Ectodermal cell (in vitro differentiated cells): ENCODE measurements around the gene CNNM1.

Source experiments
- H3K27ac ChIP-seq: 2 replicates; pipeline ENCODE4 v1.7.0; 2013; ENCODE audit warnings: mild to moderate bottlenecking, low read depth, low read length; ENCODE audit not compliant: insufficient read depth, poor library complexity, severe bottlenecking
- H3K27me3 ChIP-seq: 2 replicates; pipeline ENCODE4 v1.7.0; 2013; ENCODE audit warnings: mild to moderate bottlenecking, low read length; ENCODE audit not compliant: insufficient read depth, control insufficient read depth, poor library complexity, severe bottlenecking
- H3K36me3 ChIP-seq: one replicate; pipeline ENCODE4 v1.7.0; 2013; ENCODE audit warnings: low read length; ENCODE audit not compliant: control insufficient read depth, insufficient read depth
- H3K4me1 ChIP-seq: one replicate; pipeline ENCODE4 v1.7.0; 2013; ENCODE audit warnings: low read length; ENCODE audit not compliant: control insufficient read depth, insufficient read depth
- H3K4me3 ChIP-seq: 2 replicates; pipeline ENCODE4 v1.7.0; 2013; ENCODE audit warnings: low read depth, low read length, control low read depth; ENCODE audit not compliant: insufficient read depth
- H3K9me3 ChIP-seq: 2 replicates; pipeline ENCODE4 v1.7.0; 2013; ENCODE audit warnings: mild to moderate bottlenecking, low read length, moderate library complexity; ENCODE audit not compliant: control insufficient read depth
- WGBS, 2 experiments: methylation state at CpG; one replicate each; pipeline ENCODE4 v1.1.7; 2013; ENCODE audit warnings: missing lambda C conversion rate in 2 of 2; 5-methylcytosine and 5-hydroxymethylcytosine counted together

Gene CNNM1

GRCh38 chr10:99331207-99331803 is 2.1 kb downstream of the CNNM1 start:
- 79 to 84% methylated on average over 9 of the region's 9 CpGs for WGBS, 2 experiments
- H3K27ac ChIP-seq = no peak overlapping the region
- H3K4me1 ChIP-seq = no peaks in the 10 kb centered on the region
- no peak overlapping the region for H3K4me3 ChIP-seq
- no peaks in the 10 kb centered on the region for H3K9me3 ChIP-seq
- peaks cover 50% of the 10 kb centered on the region for H3K27me3 ChIP-seq
- H3K36me3 ChIP-seq = no peaks in the 10 kb centered on the region

- no peak overlapping the region for H3K4me3 ChIP-seq
- H3K4me1 ChIP-seq = no peaks in the 10 kb centered on the region
- no peaks in the 10 kb centered on the region for H3K36me3 ChIP-seq
- H3K27me3 ChIP-seq = peaks cover 8% of the 10 kb centered on the region
- 88 to 91% methylated on average over 2 of the region's 2 CpGs for WGBS, 2 experiments
- no peak overlapping the region for H3K27ac ChIP-seq
- H3K9me3 ChIP-seq = no peaks in the 10 kb centered on the region
Measured at GRCh38 chr10:99337311-99337811, 8.2 kb downstream of the CNNM1 start.

DNA sequence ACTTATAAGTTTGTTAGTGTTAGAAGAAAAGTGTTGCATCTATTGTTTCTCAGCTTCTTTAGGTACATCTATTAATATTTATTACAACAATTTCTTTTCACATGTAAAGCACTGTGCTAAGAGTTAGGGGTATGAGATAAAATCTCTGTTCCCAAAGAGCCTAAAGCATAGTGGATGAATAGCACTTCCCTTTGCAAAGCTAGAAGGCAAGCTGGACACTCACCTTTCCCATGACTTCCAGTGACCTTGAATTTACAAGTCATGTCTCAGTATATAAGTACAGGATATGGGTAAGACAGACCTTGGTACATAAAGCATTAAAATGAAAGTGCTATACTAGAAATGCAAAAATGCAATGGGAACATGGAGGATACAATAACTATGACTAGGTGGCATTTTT is 8.7 kb downstream of the CNNM1 start:
- peaks cover 3% of the 10 kb centered on the region for H3K27me3 ChIP-seq
- no peaks in the 10 kb centered on the region for H3K36me3 ChIP-seq
- H3K9me3 ChIP-seq = no peaks in the 10 kb centered on the region
- H3K4me1 ChIP-seq = no peaks in the 10 kb centered on the region
- H3K4me3 ChIP-seq = no peak overlapping the region
- no peak overlapping the region for H3K27ac ChIP-seq

DNA sequence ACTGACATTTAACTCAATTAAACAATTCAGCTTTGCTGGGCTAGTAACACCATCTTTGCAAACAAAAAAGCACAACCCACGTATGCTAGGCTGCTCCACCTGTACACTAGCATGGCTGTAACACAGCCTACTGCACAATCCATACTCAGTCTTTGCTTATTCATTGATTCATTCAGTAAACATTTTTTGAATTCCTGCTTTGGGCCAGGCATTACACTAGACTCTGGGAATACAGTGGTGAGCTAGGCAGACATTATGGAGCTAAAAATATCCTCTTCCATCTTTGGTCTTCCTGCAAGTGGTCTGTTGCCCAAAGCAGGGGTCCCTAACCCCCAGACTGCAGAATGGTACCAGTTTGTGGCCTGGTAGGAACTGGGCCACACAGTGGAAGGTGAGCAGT is 9.9 kb downstream of the CNNM1 start:
- H3K9me3 ChIP-seq = no peaks in the 10 kb centered on the region
- no peaks in the 10 kb centered on the region for H3K27me3 ChIP-seq
- WGBS, 2 experiments = 81 to 91% methylated on average over 1 of the region's 1 CpG
- no peaks in the 10 kb centered on the region for H3K4me1 ChIP-seq
- H3K36me3 ChIP-seq = no peaks in the 10 kb centered on the region
- H3K27ac ChIP-seq = no peak overlapping the region
- no peak overlapping the region for H3K4me3 ChIP-seq

DNA sequence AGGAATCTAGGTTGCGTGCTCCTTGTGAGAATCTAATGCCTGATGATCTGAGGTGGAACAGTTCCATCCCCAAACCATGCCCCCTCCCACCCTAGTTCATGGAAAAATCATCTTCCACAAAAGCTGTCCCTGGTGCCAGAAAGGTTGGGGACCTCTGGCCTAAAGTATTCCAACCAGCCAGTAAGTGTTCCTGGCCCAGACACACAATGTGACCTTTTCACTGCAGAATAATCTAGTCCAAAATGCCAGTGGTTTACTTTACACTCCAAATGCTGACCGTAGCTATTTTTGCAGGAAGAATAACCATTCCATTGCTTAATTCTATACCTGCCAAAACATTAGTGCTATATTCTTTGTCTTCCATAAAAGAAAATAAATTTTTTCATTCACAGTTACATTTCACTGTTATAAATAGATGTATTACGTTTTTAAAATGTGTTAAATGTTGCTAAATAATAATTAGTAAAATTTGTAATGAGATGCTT is 10.4 kb downstream of the CNNM1 start:
- no peak overlapping the region for H3K27ac ChIP-seq
- no peaks in the 10 kb centered on the region for H3K9me3 ChIP-seq
- WGBS, 2 experiments = 92 to 97% methylated on average over 2 of the region's 3 CpGs
- no peaks in the 10 kb centered on the region for H3K36me3 ChIP-seq
- no peak overlapping the region for H3K4me3 ChIP-seq
- no peaks in the 10 kb centered on the region for H3K27me3 ChIP-seq
- H3K4me1 ChIP-seq = no peaks in the 10 kb centered on the region

DNA sequence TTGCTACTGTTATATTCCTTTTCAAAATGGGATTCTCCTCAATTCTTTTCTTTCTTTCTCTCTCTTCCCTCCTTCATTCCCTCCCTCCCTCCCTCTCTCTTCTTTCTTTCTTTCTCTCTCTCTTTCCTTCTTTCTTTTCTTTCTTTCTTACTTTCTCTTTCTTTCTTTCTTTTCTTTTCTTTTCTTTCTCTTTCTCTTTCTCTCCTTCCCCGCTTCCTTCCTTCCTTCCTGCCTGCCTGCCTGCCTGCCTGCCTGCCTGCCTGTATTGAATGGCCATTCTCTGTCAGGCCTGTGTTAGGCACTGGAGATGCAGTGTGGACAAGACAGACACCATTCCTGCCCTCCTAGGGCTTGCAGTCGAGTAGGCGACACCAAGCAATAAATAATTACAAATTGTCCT is 11.5 kb downstream of the CNNM1 start:
- H3K9me3 ChIP-seq = no peaks in the 10 kb centered on the region
- 95 to 100% methylated on average over 1 to 3 of the region's 3 CpGs for WGBS, 2 experiments
- H3K27me3 ChIP-seq = no peaks in the 10 kb centered on the region
- H3K36me3 ChIP-seq = no peaks in the 10 kb centered on the region
- H3K4me3 ChIP-seq = no peak overlapping the region
- no peaks in the 10 kb centered on the region for H3K4me1 ChIP-seq
- H3K27ac ChIP-seq = no peak overlapping the region

DNA sequence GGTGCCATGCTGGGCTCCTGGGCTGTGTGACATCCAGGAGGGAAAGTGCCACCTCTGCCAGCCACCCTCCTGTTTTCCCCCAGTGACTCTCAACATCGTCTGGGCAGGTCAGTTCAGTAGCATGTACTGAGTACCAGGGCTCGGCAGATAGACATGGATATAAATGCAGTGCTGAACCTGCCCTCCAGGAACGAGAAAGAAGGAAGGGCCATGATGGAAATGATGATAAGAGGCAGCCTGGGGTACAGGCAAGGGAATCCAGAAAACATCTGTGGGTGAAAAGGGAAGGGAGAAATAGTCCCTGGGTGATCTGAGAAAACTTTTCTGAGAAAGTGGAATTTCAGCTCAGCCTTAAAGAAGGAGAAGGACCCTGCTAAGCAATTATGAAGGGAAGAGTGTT is 12.1 kb downstream of the CNNM1 start:
- Histone ChIP-seq H3K9me3 (no peaks in the 10 kb centered on the region), H3K27ac (no peak overlapping the region), H3K4me1 (no peaks in the 10 kb centered on the region), H3K36me3 (no peaks in the 10 kb centered on the region), H3K27me3 (no peaks in the 10 kb centered on the region), H3K4me3 (no peak overlapping the region)
- 82 to 85% methylated on average over 3 of the region's 3 CpGs for WGBS, 2 experiments

GRCh38 chr10:99341860-99342490 is 12.8 kb downstream of the CNNM1 start:
- no peaks in the 10 kb centered on the region for H3K36me3 ChIP-seq
- H3K27me3 ChIP-seq = no peaks in the 10 kb centered on the region
- no peaks in the 10 kb centered on the region for H3K9me3 ChIP-seq
- no peak overlapping the region for H3K27ac ChIP-seq
- no peak overlapping the region for H3K4me3 ChIP-seq
- no peaks in the 10 kb centered on the region for H3K4me1 ChIP-seq
- 67 to 70% methylated on average over 2 of the region's 3 CpGs for WGBS, 2 experiments

DNA sequence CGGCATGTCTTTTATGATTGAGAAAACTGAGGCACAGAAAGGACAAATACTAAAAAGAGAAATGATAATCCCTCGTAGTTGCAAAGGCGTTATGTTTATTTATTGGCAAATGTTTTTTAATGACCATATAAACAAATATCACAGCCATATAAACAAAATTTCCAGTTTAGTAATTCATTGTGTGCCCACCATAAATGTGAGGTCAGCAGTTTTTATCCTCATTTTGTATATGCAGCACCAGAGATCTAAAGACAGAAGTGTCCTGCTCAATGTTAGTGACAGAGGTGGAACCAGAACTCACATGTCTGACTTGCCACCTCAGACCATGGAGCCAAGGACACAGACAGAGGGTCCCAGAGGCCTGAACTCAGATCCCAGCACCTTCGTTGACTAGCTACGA is 14.1 kb downstream of the CNNM1 start:
- Histone ChIP-seq H3K36me3 (no peaks in the 10 kb centered on the region), H3K27ac (no peak overlapping the region), H3K9me3 (no peaks in the 10 kb centered on the region), H3K4me3 (no peak overlapping the region), H3K4me1 (no peaks in the 10 kb centered on the region), H3K27me3 (no peaks in the 10 kb centered on the region)
- 93 to 95% methylated on average over 5 of the region's 5 CpGs for WGBS, 2 experiments

DNA sequence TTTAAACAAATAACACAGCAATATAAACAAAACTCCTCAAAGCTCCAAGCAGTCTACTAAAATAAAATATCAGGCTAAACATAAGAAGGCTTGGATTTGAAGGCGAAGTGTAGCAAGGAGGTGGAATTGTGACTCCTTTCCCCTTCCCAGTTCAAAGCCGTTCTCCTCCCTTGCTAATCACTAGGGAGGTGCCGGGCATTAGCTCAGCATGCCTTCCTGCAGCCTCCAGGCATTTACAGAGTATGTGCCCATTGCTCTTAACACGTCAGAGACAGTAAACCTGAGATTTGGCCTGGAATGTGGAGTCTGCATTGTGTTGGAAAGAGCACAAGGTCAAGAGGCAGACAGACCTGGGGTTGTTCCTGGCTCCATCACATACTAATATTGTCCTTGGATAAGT is 15.6 kb downstream of the CNNM1 start:
- WGBS, 2 experiments = 68 to 77% methylated on average over 4 of the region's 4 CpGs

More for the DNA sequence above, 15.6 kb downstream of the CNNM1 start:
- no peaks in the 10 kb centered on the region for H3K27me3 ChIP-seq
- no peak overlapping the region for H3K4me3 ChIP-seq
- no peaks in the 10 kb centered on the region for H3K4me1 ChIP-seq
- H3K36me3 ChIP-seq = no peaks in the 10 kb centered on the region
- no peaks in the 10 kb centered on the region for H3K9me3 ChIP-seq
- H3K27ac ChIP-seq = no peak overlapping the region
